GM23338 (cell line): ENCODE measurements around the gene DMKN. TPM values are rescaled to one million over a fixed set of nuclear protein-coding genes. Genes with fewer than 3 reads are reported as not detected.

Experiments used
- ATAC-seq: fragments of 200-7000 bp; cut with Tn5 transposase; 3 replicates; pipeline ENCODE4 v1.9.1; 2020
- DNase-seq: peaks from one replicate; pipeline ENCODE4 v3.0.0-alpha.2; 2015; ENCODE audit warnings: low spot score
- H2AFZ ChIP-seq: fragments of 200-600 bp; sonication (generic); 2 replicates; pipeline ENCODE4 v1.8.0; 2016; ENCODE audit warnings: antibody characterized with exemption, mild to moderate bottlenecking, moderate library complexity
- H3F3A ChIP-seq: fragments of 200-600 bp; sonication (generic); replicated peaks from 2 replicates; pipeline ENCODE4 v1.8.0; 2017; ENCODE audit warnings: antibody characterized with exemption, mixed run types, low read depth
- H3K27ac ChIP-seq: fragments of 200-600 bp; sonication (generic); 2 replicates; pipeline ENCODE4 v1.6.1; 2016; ENCODE audit warnings: low read depth
- H3K27me3 ChIP-seq: fragments of 200-600 bp; sonication (generic); 2 replicates; pipeline ENCODE4 v1.8.0; 2016; ENCODE audit warnings: mild to moderate bottlenecking, mixed run types, moderate library complexity; ENCODE audit not compliant: insufficient read depth
- H3K36me3 ChIP-seq: fragments of 200-600 bp; sonication (generic); 2 replicates; pipeline ENCODE4 v1.8.0; 2016; ENCODE audit warnings: mild to moderate bottlenecking; ENCODE audit not compliant: insufficient read depth
- H3K4me1 ChIP-seq: fragments of 200-600 bp; sonication (generic); 2 replicates; pipeline ENCODE4 v1.8.0; 2016; ENCODE audit warnings: mild to moderate bottlenecking, moderate library complexity; ENCODE audit not compliant: insufficient read depth
- H3K4me2 ChIP-seq: fragments of 200-600 bp; sonication (generic); 2 replicates; pipeline ENCODE4 v1.7.1; 2017; ENCODE audit warnings: mixed run types
- H3K4me3 ChIP-seq: fragments of 200-600 bp; sonication (generic); 2 replicates; pipeline ENCODE4 v1.6.1; 2016; ENCODE audit warnings: mixed run types
- H3K79me2 ChIP-seq: fragments of 200-600 bp; sonication (generic); replicated peaks from 2 replicates; pipeline ENCODE4 v1.8.0; 2017; ENCODE audit warnings: mild to moderate bottlenecking; ENCODE audit not compliant: insufficient read depth
- H3K9me2 ChIP-seq: fragments of 200-600 bp; sonication (generic); 2 replicates; pipeline ENCODE4 v1.8.0; 2017; ENCODE audit not compliant: insufficient read depth
- H4K20me1 ChIP-seq: fragments of 200-600 bp; sonication (generic); replicated peaks from 2 replicates; pipeline ENCODE4 v1.8.0; 2017; ENCODE audit warnings: mild to moderate bottlenecking; ENCODE audit not compliant: insufficient read depth
- H3K27ac Mint-ChIP-seq: 2 replicates; pipeline ENCODE4 v1.8.0; 2020; ENCODE audit warnings: inconsistent platforms, mild to moderate bottlenecking, moderate library complexity, mixed read lengths
- H3K27me3 Mint-ChIP-seq: 3 replicates; pipeline ENCODE4 v1.8.0; 2022; ENCODE audit warnings: low read depth, mild to moderate bottlenecking, moderate library complexity, mixed read lengths, inconsistent platforms; ENCODE audit not compliant: insufficient read depth, poor library complexity
- H3K36me3 Mint-ChIP-seq: 3 replicates; pipeline ENCODE4 v1.8.0; 2021; ENCODE audit warnings: low read depth, mild to moderate bottlenecking, inconsistent platforms, moderate library complexity, mixed read lengths
- H3K4me1 Mint-ChIP-seq: 3 replicates; pipeline ENCODE4 v1.8.0; 2020; ENCODE audit warnings: mild to moderate bottlenecking, inconsistent platforms, mixed read lengths
- H3K4me3 Mint-ChIP-seq: 3 replicates; pipeline ENCODE4 v1.8.0; 2021; ENCODE audit warnings: moderate library complexity, mild to moderate bottlenecking, inconsistent platforms, mixed read lengths
- H3K9me3 Mint-ChIP-seq: 3 replicates; pipeline ENCODE4 v1.8.0; 2020; ENCODE audit warnings: moderate library complexity, mild to moderate bottlenecking, inconsistent platforms, mixed read lengths
- CTCF ChIP-seq, 2 experiments: fragments of 200-600 bp in 1 of 2; sonication (generic) in 1 of 2; conservative IDR thresholded peaks; 2 replicates each; pipeline versions ENCODE4 v1.5.1 to v1.6.1; 2016 to 2017; ENCODE audit warnings: antibody characterized with exemption in 2 of 2, low read depth in 2 of 2, mild to moderate bottlenecking in 2 of 2, moderate library complexity in 1 of 2
- ETS1 ChIP-seq: IDR thresholded peaks from 2 replicates; pipeline ENCODE4 v1.6.1; 2016; ENCODE audit warnings: antibody characterized with exemption
- JUNB ChIP-seq: IDR thresholded peaks from one replicate; pipeline ENCODE4 v1.6.1; 2016; ENCODE audit warnings: antibody characterized with exemption; ENCODE audit not compliant: unreplicated experiment
- NANOG ChIP-seq: IDR thresholded peaks from 2 replicates; pipeline ENCODE4 v1.6.1; 2016; ENCODE audit warnings: antibody characterized with exemption, borderline replicate concordance
- STAT1 ChIP-seq: IDR thresholded peaks from one replicate; pipeline ENCODE4 v1.6.1; 2016; ENCODE audit warnings: antibody characterized with exemption; ENCODE audit not compliant: unreplicated experiment
- ZNF331 ChIP-seq: fragments of 250-450 bp; sonication (Bioruptor Pico); IDR thresholded peaks from 2 replicates; pipeline ENCODE4 v1.5.0; 2020; ENCODE audit warnings: low read depth, mild to moderate bottlenecking, moderate library complexity
- ZNF462 ChIP-seq: fragments of 250-450 bp; sonication (Bioruptor Pico); IDR thresholded peaks from 2 replicates; pipeline ENCODE4 v1.5.0; 2020; ENCODE audit warnings: mild to moderate bottlenecking, moderate library complexity
- polyA plus RNA-seq: library from polyadenylated mRNA; unstranded; fragments of >200 nt; fragmentation: Nextera tagmentation; extraction: Ambion mirVana; gene quantifications from 2 replicates; pipeline ENCODE4 v1.2.1, GENCODE V29; 2016
- total RNA-seq: library from RNA; depleted of rRNA; stranded (reverse); fragments of >200 nt; shearing (Covaris generic); gene quantifications from 2 replicates; pipeline ENCODE4 v1.2.3, GENCODE V29; 2014

DMKN gene
- total and polyA plus RNA-seq, 2 experiments from 2014 or later = 259 to 569 TPM

DNA sequence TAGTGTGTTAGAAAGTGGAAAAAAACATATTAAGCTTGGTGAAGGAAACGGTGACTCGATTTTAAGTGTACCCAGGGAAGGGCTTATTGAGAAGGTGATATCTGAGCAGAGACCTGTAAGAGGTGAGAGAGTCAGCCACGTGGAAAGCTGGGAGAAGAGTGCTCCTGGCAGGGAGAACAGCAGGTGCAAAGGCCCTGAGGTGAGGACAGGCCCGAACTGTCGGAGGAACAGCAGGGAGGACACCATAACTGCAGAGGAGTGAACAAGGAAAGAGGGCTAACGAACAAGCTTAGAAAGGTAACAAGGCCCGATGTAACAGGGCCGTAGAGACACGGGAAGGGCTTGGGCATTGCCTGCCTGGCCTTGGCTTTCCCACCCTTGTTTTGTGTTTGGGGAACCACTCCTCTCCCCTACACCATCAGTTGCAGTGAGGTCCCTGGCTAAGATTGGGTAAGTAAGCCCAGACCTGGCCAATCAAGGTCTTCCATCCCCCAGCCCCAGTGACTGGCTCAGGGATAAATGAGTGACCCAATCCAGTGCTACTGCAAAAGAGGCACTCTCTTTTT is 42.7 kb upstream of the DMKN start (continued):
- TF ChIP-seq ZNF462 = no peak
- TF ChIP-seq NANOG = no peak
- TF ChIP-seq ZNF331 (CRISPR knock-in tag) = no peak
- no peak for TF ChIP-seq ETS1
- no peak for TF ChIP-seq STAT1

- TF ChIP-seq JUNB = no peak
- TF ChIP-seq CTCF (conservative IDR thresholded peaks at IDR 0.05; ENCODE audit: low read depth in 2 of 2) = peak; percentile 53 to 94
- peaks cover 7% of the 10 kb centered on the region for H3K36me3 Mint-ChIP-seq
- Histone ChIP-seq H4K20me1 (no peaks in the 10 kb centered on the region), H3K4me3 (no peak overlapping the region), H3K36me3 (no peaks in the 10 kb centered on the region), H3K4me1 (peaks cover 8% of the 10 kb centered on the region; the same call in 1 of the 2 replicates), H3K4me2 (no peak overlapping the region), H3K27me3 (peaks cover 10% of the 10 kb centered on the region), H2AFZ (no peak overlapping the region), H3K9me2 (no peaks in the 10 kb centered on the region), H3K27ac (no peak overlapping the region), H3K79me2 (no peaks in the 10 kb centered on the region), H3F3A (peaks cover 11% of the 10 kb centered on the region; the same call in 1 of the 2 replicates)
- DNase-seq = peak; percentile 84
- H3K4me3 Mint-ChIP-seq = peak overlapping the region; percentile 12; the same call in 1 of the 3 replicates
- peaks cover 10% of the 10 kb centered on the region for H3K4me1 Mint-ChIP-seq
- ATAC-seq = peak; percentile 18
- H3K27ac Mint-ChIP-seq = no peak overlapping the region
- peaks cover 24% of the 10 kb centered on the region for H3K27me3 Mint-ChIP-seq
- H3K9me3 Mint-ChIP-seq = no peaks in the 10 kb centered on the region; the same call in 1 of the 3 replicates
Observed at GRCh38 chr19:35555301-35556005, 42.0 kb upstream of the DMKN start.
